HAP-1 (cell line): ENCODE data around the gene RTP5.

ENCODE experiments used
- DNase-seq, 2 experiments: peaks; one replicate each; pipeline ENCODE4 v3.0.0-alpha.2; 2016 to 2020; ENCODE audit warnings: low spot score in 2 of 2
- H3K27me3 ChIP-seq: fragments of 250-450 bp; sonication (Bioruptor Pico); 2 replicates; pipeline ENCODE4 v1.5.1; 2020; ENCODE audit warnings: low read depth, mild to moderate bottlenecking, moderate library complexity
- H3K36me3 ChIP-seq: fragments of 250-450 bp; sonication (Bioruptor Pico); replicated peaks from 2 replicates; pipeline ENCODE4 v1.5.1; 2020; ENCODE audit warnings: mild to moderate bottlenecking
- H3K4me1 ChIP-seq: fragments of 250-450 bp; sonication (Bioruptor Pico); 2 replicates; pipeline ENCODE4 v1.5.1; 2020; ENCODE audit warnings: mild to moderate bottlenecking
- H3K4me3 ChIP-seq: fragments of 250-450 bp; sonication (Bioruptor Pico); 2 replicates; pipeline ENCODE4 v1.5.1; 2020; ENCODE audit warnings: mild to moderate bottlenecking, moderate library complexity
- H3K9me3 ChIP-seq: fragments of 250-450 bp; sonication (Bioruptor Pico); 2 replicates; pipeline ENCODE4 v1.5.1; 2020; ENCODE audit warnings: mild to moderate bottlenecking, moderate library complexity
- in situ Hi-C: fragments of 300-500 bp; cut with MboI; formaldehyde crosslinking; loops from 3 replicates; pipeline ENCODE4 v1.14.3; 2020; ENCODE audit warnings: low sequenced_read_pairs, inconsistent platforms, mixed read lengths

RTP5 gene

DNA sequence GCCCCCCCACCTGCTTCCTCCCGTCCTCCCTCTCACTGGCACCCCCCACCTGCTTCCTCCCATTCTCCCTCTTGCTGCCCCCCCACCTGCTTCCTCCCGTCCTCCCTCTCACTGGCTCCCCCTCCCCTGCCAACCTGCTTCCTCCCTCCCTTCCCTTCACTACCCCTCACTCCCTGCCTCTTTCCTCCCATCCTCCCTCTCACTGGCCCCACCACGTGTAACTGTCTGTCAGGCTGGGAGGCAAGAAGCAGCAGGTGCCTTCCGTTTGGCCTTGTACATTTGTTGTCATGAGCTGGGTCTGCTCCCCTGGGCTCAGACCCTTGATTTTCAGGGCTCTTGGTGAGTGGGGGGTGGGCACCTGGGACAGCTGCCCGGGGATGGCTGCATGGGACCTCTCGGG lies 19.1 kb downstream of the RTP5 start:
- in situ Hi-C loops = loop anchor here (10.0 kb wide), 1 partner anchor 534 kb away; the partner anchor contains the start of gene FARP2
- H3K27me3 ChIP-seq = no peaks in the 10 kb centered on the region
- peaks cover 10% of the 10 kb centered on the region for H3K4me1 ChIP-seq
- no peaks in the 10 kb centered on the region for H3K9me3 ChIP-seq
- H3K36me3 ChIP-seq = no peaks in the 10 kb centered on the region
- DNase-seq = no peak
- H3K4me3 ChIP-seq = no peak overlapping the region

DNA sequence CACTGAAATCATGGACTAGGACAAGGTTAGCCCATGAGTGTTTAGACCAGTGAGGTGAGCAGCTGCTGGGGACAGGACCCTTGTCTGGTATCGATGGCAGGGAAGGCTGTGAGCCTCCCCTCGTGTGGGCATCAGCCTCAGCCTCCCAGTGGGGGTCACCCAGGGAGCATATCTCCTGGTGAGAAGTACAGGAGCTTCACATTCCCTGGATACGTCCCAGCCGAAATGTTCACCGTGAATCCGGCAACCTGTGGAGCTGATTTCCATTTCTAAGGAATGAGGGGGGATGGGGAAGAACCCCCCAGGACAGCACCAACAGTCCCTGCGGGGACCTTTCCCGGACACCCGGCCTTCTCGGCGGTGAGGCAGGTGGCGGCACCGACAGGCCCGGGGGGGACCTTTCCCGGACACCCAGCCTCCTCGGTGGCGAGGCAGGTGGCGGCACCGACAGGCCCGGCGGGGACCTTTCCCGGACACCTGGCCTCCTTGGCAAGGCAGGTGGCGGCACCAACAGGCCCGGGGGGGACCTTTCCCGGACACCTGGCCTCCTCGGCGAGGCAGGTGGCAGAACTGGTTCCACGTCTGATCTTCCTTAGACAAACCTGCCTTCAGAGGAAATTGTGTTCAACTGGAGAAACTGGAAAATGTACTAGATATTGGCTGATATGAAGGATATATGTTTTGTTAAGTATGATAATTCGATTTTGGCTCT lies 21.2 kb downstream of the RTP5 start:
- no peaks in the 10 kb centered on the region for H3K36me3 ChIP-seq
- in situ Hi-C loops = no loop called here
- no peak overlapping the region for H3K4me3 ChIP-seq
- no peaks in the 10 kb centered on the region for H3K27me3 ChIP-seq
- H3K4me1 ChIP-seq = peaks cover 10% of the 10 kb centered on the region
- no peaks in the 10 kb centered on the region for H3K9me3 ChIP-seq
- no peak for DNase-seq

DNA sequence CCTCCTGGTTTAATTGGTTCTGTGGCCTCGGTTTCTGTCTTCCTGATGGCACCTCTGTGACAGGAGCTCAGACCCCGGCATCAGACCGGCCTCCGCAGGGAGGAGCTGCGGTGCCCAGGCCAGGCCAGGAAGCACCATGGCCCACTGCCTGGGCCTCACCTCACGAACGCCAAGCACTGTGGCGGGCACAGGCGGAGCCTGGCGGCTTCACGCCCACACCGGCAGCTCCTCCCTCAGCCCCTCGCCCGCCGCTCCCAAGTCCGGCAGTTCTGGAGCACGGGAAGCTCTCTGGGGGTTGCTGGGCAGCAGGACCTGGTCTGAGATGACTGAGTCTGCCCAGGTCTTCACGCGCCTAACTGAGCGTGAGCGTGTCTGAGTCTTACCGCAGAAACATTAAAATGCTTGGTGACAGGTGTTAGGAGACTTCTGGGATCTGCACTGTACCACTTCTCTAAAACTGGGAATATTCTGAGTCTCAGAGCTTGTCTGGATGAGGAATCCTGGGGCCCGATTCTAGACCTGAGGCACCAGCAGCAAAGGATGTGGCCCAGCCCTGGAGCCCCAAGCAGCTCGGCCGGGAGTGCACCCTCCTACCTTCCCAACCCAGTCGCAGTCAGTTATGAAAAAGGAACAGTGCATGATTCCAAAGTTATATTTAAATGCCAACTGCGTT lies 21.9 kb downstream of the RTP5 start:
- H3K4me1 ChIP-seq = peaks cover 10% of the 10 kb centered on the region
- in situ Hi-C loops = no loop called here
- H3K27me3 ChIP-seq = no peaks in the 10 kb centered on the region
- DNase-seq = no peak
- no peaks in the 10 kb centered on the region for H3K36me3 ChIP-seq
- no peaks in the 10 kb centered on the region for H3K9me3 ChIP-seq
- no peak overlapping the region for H3K4me3 ChIP-seq

DNA sequence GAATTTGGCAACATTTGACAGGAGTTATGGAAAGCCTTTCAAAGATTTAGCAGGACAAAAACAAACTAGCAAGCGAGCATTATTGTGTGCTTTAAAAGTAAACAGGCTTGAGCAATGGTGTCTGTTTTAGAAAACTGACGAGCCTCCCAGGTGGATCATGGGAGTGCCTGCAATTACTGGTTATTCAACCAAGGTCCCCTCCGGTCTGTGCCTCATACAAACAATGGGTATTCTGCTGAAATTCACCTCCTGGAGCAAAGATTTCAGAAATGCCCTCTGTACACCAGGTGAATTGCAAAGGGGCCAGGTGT lies 22.4 kb downstream of the RTP5 start:
- Histone ChIP-seq H3K4me3 (no peak overlapping the region), H3K36me3 (no peaks in the 10 kb centered on the region), H3K27me3 (no peaks in the 10 kb centered on the region), H3K4me1 (peaks cover 10% of the 10 kb centered on the region), H3K9me3 (no peaks in the 10 kb centered on the region)
- DNase-seq = no peak
- in situ Hi-C loops = no loop called here

DNA sequence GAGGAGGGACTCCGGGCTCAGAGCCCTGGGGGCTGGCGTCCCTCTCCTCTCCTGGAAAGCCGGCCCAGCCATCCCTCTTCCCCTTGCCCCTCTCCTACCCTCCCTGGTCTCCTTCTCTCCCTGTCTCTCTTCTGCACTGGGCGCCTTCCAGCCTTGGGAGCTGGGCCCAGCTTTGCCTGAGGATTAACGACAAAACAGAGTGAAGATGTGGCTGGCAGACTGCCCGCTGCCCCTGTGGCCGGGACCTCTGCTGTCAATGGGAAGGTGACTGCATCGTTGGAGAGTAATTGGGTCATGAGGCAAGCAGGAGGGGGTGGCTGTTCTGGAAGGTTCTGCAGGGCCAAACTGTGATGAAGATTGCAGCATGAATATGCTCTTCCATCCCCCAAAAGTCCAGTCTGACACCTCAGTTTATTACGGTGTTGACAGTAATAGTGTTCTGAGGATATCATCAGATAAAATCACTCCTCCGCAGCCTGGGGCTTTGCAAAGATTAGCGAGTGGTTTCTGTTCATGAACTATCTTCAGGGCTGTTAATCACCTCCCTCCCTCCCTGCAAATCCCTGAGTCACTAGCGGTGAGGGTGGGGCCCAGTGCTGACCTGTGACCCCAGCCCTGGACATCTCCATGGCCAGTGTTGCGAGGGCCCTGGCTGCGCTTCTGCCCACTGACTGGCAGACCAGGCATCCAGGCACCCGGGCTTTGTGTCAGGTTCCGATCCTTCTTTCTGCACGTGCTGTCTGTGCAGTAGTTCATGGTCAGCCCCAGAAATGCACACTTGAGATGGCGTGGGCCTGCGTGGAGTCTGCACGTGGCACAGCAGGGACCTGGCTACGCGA lies 23.0 kb downstream of the RTP5 start:
- H3K4me3 ChIP-seq = no peak overlapping the region
- no peaks in the 10 kb centered on the region for H3K9me3 ChIP-seq
- in situ Hi-C loops = no loop called here
- H3K36me3 ChIP-seq = no peaks in the 10 kb centered on the region
- H3K4me1 ChIP-seq = peaks cover 10% of the 10 kb centered on the region
- no peaks in the 10 kb centered on the region for H3K27me3 ChIP-seq
- DNase-seq = peak; percentile 16 to 60

DNA sequence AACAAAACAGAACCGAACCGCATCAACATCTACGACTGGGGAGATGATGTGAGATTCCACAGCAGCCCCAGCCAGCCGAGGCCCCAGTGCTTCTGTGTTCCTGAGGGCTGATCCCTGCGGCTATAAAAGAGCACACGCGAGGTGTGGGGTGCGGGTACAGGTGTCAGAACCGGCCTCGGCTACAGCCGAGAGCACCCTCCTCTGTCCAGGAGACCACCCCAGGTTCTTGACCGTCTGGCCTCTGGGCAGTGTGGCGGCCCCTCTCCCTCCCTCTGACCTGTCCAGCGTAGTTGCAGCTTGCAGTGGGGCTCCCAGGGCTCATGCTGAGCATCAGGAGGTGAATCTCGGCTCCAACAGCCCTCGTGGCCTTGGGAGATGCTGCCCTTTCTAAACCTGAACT lies 23.7 kb downstream of the RTP5 start:
- DNase-seq = no peak
- no peaks in the 10 kb centered on the region for H3K27me3 ChIP-seq
- H3K36me3 ChIP-seq = no peaks in the 10 kb centered on the region
- H3K9me3 ChIP-seq = no peaks in the 10 kb centered on the region
- H3K4me3 ChIP-seq = no peak overlapping the region
- peaks cover 10% of the 10 kb centered on the region for H3K4me1 ChIP-seq
- in situ Hi-C loops = no loop called here

DNA sequence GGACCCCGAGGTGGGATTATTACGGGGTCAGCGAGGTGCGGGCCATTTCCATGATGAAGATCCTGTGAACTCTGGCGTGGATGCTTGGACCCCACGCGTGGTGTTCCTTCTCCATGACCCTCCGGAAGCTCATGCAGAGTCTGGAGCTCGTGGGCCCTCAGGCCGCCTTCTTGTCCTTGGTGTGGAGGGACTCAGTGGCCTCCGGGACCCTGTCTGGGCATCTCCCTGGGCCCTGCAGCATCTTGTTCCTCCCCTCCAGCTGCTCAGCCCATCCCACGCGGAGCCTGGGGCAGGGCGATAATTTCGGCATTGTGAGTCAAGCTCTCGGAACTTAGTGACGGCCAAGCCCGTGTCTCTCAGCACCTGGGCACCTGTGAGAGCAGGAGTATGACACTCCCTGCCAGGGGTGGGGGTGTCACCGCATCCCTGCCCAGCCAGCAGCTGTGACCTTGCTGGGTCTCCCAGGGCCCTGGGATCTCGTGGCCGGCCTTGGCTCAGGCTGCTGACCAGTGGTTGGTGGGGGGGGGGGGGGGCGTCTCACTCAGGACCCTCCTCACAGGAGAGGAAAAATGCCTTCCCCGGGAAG lies 24.6 kb downstream of the RTP5 start:
- no peaks in the 10 kb centered on the region for H3K9me3 ChIP-seq
- no peak overlapping the region for H3K4me3 ChIP-seq
- in situ Hi-C loops = no loop called here
- peaks cover 10% of the 10 kb centered on the region for H3K4me1 ChIP-seq
- H3K27me3 ChIP-seq = no peaks in the 10 kb centered on the region
- DNase-seq = no peak
- no peaks in the 10 kb centered on the region for H3K36me3 ChIP-seq

DNA sequence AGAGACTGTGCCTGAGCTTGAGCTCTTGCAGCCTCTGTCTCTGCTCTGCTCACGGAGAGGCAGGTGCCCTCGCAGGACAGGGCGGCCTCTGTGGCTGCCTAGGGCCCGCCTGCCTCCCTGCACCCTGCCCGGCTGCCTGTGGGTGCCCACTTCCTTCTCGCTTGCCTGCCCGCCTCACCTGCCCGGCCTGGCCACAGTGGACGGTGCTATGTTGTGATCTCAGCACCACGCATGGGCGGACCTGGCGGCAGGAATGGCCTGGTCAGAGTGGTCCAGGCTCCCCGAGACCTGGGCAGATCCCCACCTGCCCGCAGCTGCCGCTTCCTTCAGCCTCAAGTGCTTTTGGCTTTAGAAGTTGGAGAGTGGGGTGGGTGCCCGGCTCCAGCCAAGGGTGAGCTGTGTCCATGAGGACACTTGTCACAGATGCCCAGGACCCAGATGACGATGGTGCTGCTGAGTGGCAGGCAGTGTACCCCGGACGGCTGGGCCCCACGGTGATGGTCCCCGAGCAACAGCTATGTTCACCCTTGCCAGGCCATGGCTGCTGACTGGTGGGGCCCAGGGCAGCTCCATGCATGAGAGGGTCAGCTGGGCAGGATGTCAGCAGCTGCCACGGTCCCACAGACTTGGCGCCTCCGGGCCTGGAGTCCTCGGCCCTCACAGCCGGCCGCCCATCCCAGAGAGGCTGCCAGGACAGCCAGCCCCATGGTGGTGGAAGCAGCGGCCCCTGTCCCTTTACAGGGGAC lies 25.3 kb downstream of the RTP5 start:
- DNase-seq = peak in 1 of 2 experiments; percentile 7
- Histone ChIP-seq H3K4me3 (no peak overlapping the region), H3K9me3 (no peaks in the 10 kb centered on the region), H3K4me1 (peaks cover 10% of the 10 kb centered on the region), H3K27me3 (no peaks in the 10 kb centered on the region), H3K36me3 (no peaks in the 10 kb centered on the region)
- in situ Hi-C loops = no loop called here

DNA sequence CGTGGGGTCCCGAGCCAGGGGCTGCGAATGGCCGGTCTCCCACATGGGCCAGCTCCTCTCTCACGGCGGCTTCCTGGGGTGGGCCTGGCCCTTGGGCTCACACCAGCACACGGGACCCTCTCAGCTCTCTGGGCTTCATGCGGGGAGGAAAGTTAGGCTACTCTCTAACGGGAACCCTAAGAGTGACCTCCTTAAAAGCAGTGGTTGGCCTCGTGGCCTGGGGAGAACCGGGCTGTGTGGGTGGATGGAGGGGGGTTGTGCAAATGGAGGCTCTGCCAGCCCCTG lies 25.8 kb downstream of the RTP5 start:
- Histone ChIP-seq H3K4me1 (peaks cover 10% of the 10 kb centered on the region), H3K4me3 (no peak overlapping the region), H3K27me3 (no peaks in the 10 kb centered on the region), H3K9me3 (no peaks in the 10 kb centered on the region), H3K36me3 (no peaks in the 10 kb centered on the region)
- DNase-seq = no peak
- in situ Hi-C loops = no loop called here

DNA sequence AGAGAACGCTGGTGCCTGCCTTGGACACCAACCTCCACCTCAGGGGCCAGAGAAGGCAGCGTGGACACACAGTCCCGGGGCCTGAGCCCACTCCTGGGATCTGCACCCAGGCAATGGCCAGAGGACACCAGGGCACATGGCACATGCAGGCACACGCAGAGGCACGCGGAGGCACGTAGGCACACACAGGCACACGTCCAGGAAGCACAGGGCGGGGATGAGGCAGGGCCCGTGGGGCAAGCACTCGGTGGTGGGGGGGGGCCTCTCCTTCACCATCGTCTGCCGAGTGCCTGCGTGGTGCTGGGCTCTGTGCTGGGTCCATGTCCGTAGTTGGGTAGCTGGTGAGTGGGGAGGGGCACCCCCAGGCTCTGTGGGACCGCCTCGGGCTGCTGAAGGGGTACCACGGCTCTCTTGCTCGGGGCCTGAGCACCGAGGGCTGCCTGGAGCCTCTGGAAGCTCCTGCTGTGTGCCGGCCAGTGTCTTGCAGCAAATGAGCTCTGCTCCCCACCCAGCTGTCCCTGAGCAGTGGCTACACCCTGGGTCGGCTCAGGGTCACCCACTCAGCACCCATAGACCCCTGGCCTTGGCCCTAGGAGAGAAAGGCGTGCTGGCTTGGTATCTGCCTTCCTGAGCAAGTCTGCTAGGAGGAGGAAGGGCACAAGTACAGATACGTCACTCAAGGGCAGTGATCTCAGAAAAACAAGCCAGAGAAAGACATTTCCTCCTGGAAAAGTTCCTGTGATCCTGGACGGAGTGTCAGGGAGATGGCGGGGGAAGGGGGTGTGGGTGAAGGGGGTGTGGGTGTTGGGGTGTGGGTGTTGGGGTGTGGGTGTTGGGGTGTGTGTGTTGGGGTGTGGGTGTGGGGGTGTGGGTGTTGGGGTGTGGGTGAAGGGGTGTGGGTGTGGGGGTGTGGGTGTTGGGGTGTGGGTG lies 26.4 kb downstream of the RTP5 start:
- peaks cover 10% of the 10 kb centered on the region for H3K4me1 ChIP-seq
- DNase-seq = no peak
- H3K4me3 ChIP-seq = no peak overlapping the region
- H3K36me3 ChIP-seq = no peaks in the 10 kb centered on the region
- no peaks in the 10 kb centered on the region for H3K9me3 ChIP-seq
- in situ Hi-C loops = no loop called here
- H3K27me3 ChIP-seq = no peaks in the 10 kb centered on the region

DNA sequence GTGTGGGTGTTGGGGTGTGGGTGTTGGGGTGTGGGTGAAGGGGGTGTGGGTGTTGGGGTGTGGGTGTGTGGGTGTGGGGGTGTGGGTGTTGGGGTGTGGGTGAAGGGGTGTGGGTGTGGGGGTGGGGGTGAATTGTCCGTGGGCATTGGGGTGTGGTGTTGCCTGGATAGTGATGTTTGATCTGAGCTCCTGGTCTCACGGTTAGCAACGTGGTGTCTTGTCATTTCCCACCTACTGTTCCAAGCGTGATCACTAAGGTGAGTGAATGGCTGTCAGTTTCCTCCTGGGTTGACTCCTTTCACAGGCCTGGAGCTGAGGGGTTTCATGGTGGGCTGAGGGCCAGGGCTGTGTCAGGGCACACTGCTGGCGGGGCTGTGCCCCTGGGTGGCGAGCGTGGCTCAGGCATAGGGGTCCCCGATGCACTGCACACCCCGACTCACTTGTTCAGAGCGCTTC lies 27.2 kb downstream of the RTP5 start:
- Histone ChIP-seq H3K4me3 (no peak overlapping the region), H3K27me3 (no peaks in the 10 kb centered on the region), H3K36me3 (no peaks in the 10 kb centered on the region), H3K4me1 (peaks cover 10% of the 10 kb centered on the region), H3K9me3 (no peaks in the 10 kb centered on the region)
- DNase-seq = no peak
- in situ Hi-C loops = no loop called here

DNA sequence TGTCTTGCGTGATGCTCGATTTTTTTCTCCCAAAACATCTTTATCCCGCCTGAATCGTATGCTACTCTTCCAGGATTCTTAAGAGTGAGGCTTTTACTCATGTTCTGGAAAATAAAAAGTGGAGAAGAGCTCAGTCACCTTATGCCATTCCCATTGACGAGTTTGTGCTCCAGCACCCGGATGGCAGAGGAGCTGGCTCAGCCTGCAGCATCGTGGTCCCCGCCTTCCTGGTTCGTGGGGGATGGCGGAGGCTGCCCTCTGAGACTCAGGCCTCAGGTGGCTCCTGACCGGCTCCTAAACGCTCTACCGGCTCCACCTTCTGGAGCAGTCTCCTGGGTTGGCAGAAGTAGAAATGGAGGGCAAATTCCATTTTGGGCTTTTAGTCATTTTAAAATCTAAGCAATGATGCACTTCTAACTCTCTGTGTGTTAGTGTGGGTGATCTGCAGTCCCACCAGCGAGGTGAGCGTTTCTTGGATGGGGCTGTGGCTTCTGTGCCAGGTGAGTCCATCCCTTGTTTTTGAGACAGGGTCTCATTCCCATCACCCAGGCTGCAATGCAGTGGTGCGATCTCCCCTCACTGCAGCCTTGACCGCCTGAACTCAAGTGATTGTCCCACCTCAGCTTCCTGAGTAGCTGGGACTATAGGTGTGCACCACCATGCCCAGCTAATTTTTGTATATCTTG lies 27.8 kb downstream of the RTP5 start:
- Histone ChIP-seq H3K4me3 (no peak overlapping the region), H3K4me1 (peaks cover 4% of the 10 kb centered on the region), H3K36me3 (no peaks in the 10 kb centered on the region), H3K9me3 (no peaks in the 10 kb centered on the region), H3K27me3 (no peaks in the 10 kb centered on the region)
- in situ Hi-C loops = no loop called here
- no peak for DNase-seq
